CD4-positive, alpha-beta memory T cell (primary cell): ENCODE measurements around the gene FNDC10. TPM values are rescaled to one million over a fixed set of nuclear protein-coding genes. Genes with fewer than 3 reads are reported as not detected.
A peak's percentile ranks its signal among the peaks of the same experiment; 100 is the strongest.
"Not testable (repeated sequence)": the region's sequence is repeated elsewhere in the genome, so short reads cannot be mapped to it uniquely, and the experiment has no call there.

Experiments used
- CTCF ChIA-PET: fragments of 350-600 bp; sonication (Branson Sonifier 250); formaldehyde crosslinking; loops from one replicate; lab custom pipeline; 2021; ENCODE audit warnings: inconsistent platforms; ENCODE audit not compliant: partially characterized antibody; lab: Charles Lee
- POLR2A ChIA-PET: fragments of 350-600 bp; sonication (Branson Sonifier 250); formaldehyde crosslinking; loops from one replicate; lab custom pipeline; 2021; ENCODE audit not compliant: partially characterized antibody; lab: Charles Lee
- DNase-seq, 5 donors: peaks; one replicate each; pipeline versions ENCODE4 v3.0.0 to v3.0.0-alpha.2; 2020 to 2022; ENCODE audit warnings: mixed read lengths in 1 of 5
- H3K27ac ChIP-seq: one replicate; pipeline ENCODE4 v1.7.0; 2013; ENCODE audit warnings: low read depth, low read length
- H3K27me3 ChIP-seq: 2 replicates; pipeline ENCODE4 v1.7.0; 2013; ENCODE audit warnings: mild to moderate bottlenecking, low read length, moderate library complexity; ENCODE audit not compliant: insufficient read depth
- H3K36me3 ChIP-seq: 2 replicates; pipeline ENCODE4 v1.7.0; 2013; ENCODE audit warnings: mild to moderate bottlenecking, low read length, moderate library complexity; ENCODE audit not compliant: insufficient read depth
- H3K4me1 ChIP-seq: 2 replicates; pipeline ENCODE4 v1.7.0; 2013; ENCODE audit warnings: mild to moderate bottlenecking, low read length, moderate library complexity; ENCODE audit not compliant: insufficient read depth
- H3K4me3 ChIP-seq, 2 donors: one replicate each; pipeline ENCODE4 v1.7.0; 2013; ENCODE audit warnings: low read length in 2 of 2, mild to moderate bottlenecking in 1 of 2
- H3K9me3 ChIP-seq, 2 donors: one replicate each; pipeline ENCODE4 v1.7.0; 2013; ENCODE audit warnings: low read length in 2 of 2, control low read depth in 1 of 2; ENCODE audit not compliant: control insufficient read depth in 1 of 2
- H3K27ac Mint-ChIP-seq, 7 donors: one replicate each; pipeline ENCODE4 v1.8.0; 2020 to 2021; ENCODE audit warnings: mixed read lengths in 7 of 7, mild to moderate bottlenecking in 6 of 7, inconsistent platforms in 3 of 7, moderate library complexity in 3 of 7
- H3K27me3 Mint-ChIP-seq, 2 donors: one replicate each; pipeline ENCODE4 v1.8.0; 2020 to 2021; ENCODE audit warnings: mixed read lengths in 2 of 2
- H3K36me3 Mint-ChIP-seq, 2 donors: one replicate each; pipeline ENCODE4 v1.8.0; 2020 to 2021; ENCODE audit warnings: mixed read lengths in 2 of 2, inconsistent platforms in 1 of 2, mild to moderate bottlenecking in 1 of 2
- H3K4me1 Mint-ChIP-seq, 4 donors: one replicate each; pipeline ENCODE4 v1.8.0; 2020 to 2021; ENCODE audit warnings: mixed read lengths in 4 of 4, mild to moderate bottlenecking in 1 of 4
- H3K4me3 Mint-ChIP-seq, 8 donors: one replicate each; pipeline ENCODE4 v1.8.0; 2020 to 2021; ENCODE audit warnings: mixed read lengths in 8 of 8, mild to moderate bottlenecking in 7 of 8, moderate library complexity in 6 of 8, inconsistent platforms in 3 of 8
- H3K9me3 Mint-ChIP-seq, 8 donors: one replicate each; pipeline ENCODE4 v1.8.0; 2020 to 2021; ENCODE audit warnings: mixed read lengths in 8 of 8, mild to moderate bottlenecking in 5 of 8, inconsistent platforms in 3 of 8, moderate library complexity in 1 of 8
- intact Hi-C: fragments of 100-400 bp; cut with micrococcal nuclease; formaldehyde crosslinking; loops from one replicate; pipeline ENCODE4 v1.15.1; 2023
- polyA plus RNA-seq, 2 donors: library from polyadenylated mRNA; unstranded; fragments of 300-500 nt; fragmentation: Illumina TruSeq; gene quantifications; one replicate each; pipeline ENCODE4 v1.2.3, GENCODE V29; 2021
- total RNA-seq, 2 experiments: library from RNA; stranded (reverse); gene quantifications; one replicate each; pipeline ENCODE4 v1.2.3, GENCODE V29; 2021

Gene FNDC10
- total and polyA plus RNA-seq, 4 experiments from 2014 or later: 0.72 to 2.9 (median 2.0) TPM

DNA sequence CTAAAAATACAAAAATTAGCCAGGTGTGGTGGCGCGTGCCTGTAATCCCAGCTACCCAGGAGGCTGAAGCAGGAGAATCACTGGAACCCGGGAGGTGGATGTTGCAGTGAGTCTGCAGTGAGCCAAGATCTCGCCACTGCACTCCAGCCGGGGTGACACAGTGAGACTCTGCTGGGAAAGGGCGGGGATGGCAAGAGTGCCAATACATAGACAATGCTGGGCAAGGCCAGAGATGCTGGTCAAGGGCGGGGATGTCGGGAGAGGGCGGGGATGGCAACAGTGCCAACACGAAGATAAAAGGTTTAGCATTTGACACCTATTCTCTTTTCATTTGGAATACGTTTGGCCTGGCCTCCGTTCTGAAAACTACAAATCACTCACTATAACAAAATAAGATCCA is 36.2 kb downstream of the FNDC10 start:
- CTCF ChIA-PET: no interaction called here
- peaks cover 28 to 54% of the 10 kb centered on the region in 2 donors for H3K36me3 Mint-ChIP-seq

DNA sequence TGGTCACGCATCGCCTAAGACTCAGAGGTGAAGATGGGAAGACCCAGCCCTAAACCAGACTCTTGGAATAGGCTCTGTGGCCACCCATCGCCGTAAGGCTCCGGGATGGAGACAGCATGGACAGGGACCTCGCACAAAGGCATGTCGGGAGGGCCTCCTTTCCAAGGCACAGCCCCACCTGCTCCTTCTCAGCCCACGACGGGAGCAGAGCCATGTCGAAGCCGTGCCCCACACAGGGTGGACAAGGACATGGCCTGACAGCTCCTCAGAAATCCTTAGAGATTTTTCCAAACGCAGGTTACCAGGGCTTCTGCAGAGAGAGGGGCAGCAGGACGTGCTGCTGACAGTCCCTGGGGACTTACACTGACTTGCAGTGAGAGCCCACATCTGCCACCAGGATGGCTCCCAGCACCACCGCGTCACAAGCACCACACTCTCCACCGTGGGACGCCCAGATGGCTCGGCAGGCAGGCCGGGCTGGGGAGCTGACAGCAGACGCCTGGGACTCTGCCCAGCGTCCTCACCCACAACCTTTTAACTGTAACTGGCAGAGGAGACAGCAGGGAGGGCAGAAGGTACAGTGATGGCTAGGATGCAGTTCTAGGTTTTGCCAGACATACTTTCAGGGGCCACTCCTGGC is 37.3 kb downstream of the FNDC10 start:
- intact Hi-C loops: no loop called here
- no peak overlapping the region for H3K27ac ChIP-seq
- no peak overlapping the region for H3K27ac Mint-ChIP-seq
- ChIA-PET CTCF (no interaction called here), POLR2A (no interaction called here)
- H3K4me1 Mint-ChIP-seq: peaks cover 11 to 39% (median 22%) of the 10 kb centered on the region in 4 donors
- H3K4me3 ChIP-seq: no peak overlapping the region
- no peak overlapping the region for H3K4me3 Mint-ChIP-seq
- no peaks in the 10 kb centered on the region for H3K9me3 Mint-ChIP-seq
- H3K36me3 Mint-ChIP-seq: peaks cover 28 to 54% of the 10 kb centered on the region in 2 donors
- H3K27me3 Mint-ChIP-seq: no peaks in the 10 kb centered on the region
- peaks cover 27% of the 10 kb centered on the region for H3K36me3 ChIP-seq
- H3K4me1 ChIP-seq: peaks cover 10% of the 10 kb centered on the region
- H3K27me3 ChIP-seq: no peaks in the 10 kb centered on the region
- H3K9me3 ChIP-seq: no peaks in the 10 kb centered on the region
- no peak for DNase-seq

More for the DNA sequence above, 36.2 kb downstream of the FNDC10 start:
- Histone ChIP-seq H3K27me3 (no peaks in the 10 kb centered on the region), H3K36me3 (peaks cover 27% of the 10 kb centered on the region), H3K4me1 (peaks cover 19% of the 10 kb centered on the region), H3K9me3 (no peaks in the 10 kb centered on the region), H3K4me3 (no peak overlapping the region), H3K27ac (no peak overlapping the region)
- intact Hi-C loops: no loop called here
- H3K4me3 Mint-ChIP-seq: no peak overlapping the region
- H3K4me1 Mint-ChIP-seq: peaks cover 13 to 39% (median 25%) of the 10 kb centered on the region in 4 donors
- no peaks in the 10 kb centered on the region for H3K9me3 Mint-ChIP-seq
- POLR2A ChIA-PET: no interaction called here
- DNase-seq: no peak
- no peaks in the 10 kb centered on the region for H3K27me3 Mint-ChIP-seq
- peak overlapping the region in 1 of 7 donors; percentile 37 for H3K27ac Mint-ChIP-seq

DNA sequence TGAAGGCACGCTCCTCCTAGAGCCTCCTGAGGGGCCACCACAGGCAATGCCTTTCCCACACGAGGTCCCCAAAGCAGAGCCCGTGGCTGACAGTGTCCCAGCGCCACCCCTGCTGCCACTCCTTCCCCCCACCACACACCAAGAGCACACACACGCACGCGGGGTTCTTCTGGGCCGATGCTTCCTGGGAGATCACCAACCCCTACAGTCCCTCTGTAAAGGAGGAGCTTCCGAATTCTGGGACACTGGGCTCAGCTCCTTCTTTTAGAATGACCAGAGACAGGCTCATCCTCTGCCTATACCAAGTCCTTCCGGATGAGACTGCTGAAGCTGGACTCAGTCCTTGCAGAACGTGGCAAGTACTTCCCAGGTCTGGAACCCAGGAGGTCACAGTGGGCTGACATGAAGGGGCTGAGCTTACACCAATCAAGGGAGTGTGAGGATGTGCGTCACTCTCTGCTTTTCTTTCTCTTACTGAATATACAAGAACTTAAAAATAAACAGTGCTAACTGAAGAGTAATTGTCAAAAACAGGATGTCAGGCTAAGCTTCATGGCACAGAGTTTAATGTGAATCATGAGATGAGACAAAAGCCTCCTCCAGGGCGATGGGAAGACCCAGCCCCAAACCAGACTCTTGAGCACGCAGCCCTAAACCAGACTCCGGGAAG is 38.0 kb downstream of the FNDC10 start:
- intact Hi-C loops: no loop called here
- Mint-ChIP-seq H3K27me3 (no peaks in the 10 kb centered on the region), H3K4me1 (peaks cover 5 to 32% (median 16%) of the 10 kb centered on the region in 4 donors), H3K27ac (peak overlapping the region in 2 of 7 donors; percentile 19 to 83), H3K4me3 (no peak overlapping the region), H3K36me3 (peaks cover 25 to 48% of the 10 kb centered on the region in 2 donors), H3K9me3 (no peaks in the 10 kb centered on the region)
- Histone ChIP-seq H3K9me3 (no peaks in the 10 kb centered on the region), H3K27me3 (no peaks in the 10 kb centered on the region), H3K27ac (no peak overlapping the region), H3K4me1 (peaks cover 2% of the 10 kb centered on the region), H3K36me3 (peaks cover 27% of the 10 kb centered on the region), H3K4me3 (no peak overlapping the region)
- ChIA-PET POLR2A (interaction anchor here (1.0 kb wide), 1 partner anchor 9 kb away, joined by 3 read pairs; no protein-coding TSS in a partner anchor), CTCF (no interaction called here)
- DNase-seq: peak in 1 of 5 donors; percentile 9

DNA sequence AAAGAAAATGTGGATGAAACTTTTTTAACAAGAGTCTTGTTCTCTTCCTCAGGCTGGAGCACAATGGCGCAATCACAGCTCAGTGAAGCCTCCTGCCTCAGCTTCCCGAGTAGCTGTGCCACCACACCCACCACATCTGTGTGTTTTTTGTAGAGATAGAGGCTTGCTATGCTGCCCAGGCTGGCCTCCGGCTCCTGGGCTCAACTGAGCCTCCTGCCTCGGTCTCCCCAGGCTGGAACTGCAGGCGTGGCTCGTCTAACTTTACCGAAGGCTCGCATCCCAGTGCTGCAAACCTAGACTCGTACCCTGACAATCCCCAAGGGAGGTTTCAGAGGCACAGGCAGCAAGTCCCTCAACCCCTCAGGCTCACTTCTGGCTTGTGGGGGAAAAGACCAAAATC is 39.8 kb downstream of the FNDC10 start:
- no peaks in the 10 kb centered on the region for H3K27me3 ChIP-seq
- Mint-ChIP-seq H3K4me3 (no peak overlapping the region), H3K4me1 (peaks cover 4 to 23% (median 8%) of the 10 kb centered on the region in 4 donors), H3K27ac (peak overlapping the region in 2 of 7 donors; percentile 51 to 53), H3K9me3 (no peaks in the 10 kb centered on the region), H3K36me3 (peaks cover 25 to 38% of the 10 kb centered on the region in 2 donors), H3K27me3 (no peaks in the 10 kb centered on the region)
- ChIA-PET CTCF (no interaction called here), POLR2A (no interaction called here)
- peaks cover 27% of the 10 kb centered on the region for H3K36me3 ChIP-seq
- no peaks in the 10 kb centered on the region for H3K4me1 ChIP-seq
- H3K27ac ChIP-seq: no peak overlapping the region
- H3K4me3 ChIP-seq: no peak overlapping the region
- intact Hi-C loops: no loop called here
- peak in 1 of 5 donors; percentile 2 for DNase-seq
- no peaks in the 10 kb centered on the region for H3K9me3 ChIP-seq

DNA sequence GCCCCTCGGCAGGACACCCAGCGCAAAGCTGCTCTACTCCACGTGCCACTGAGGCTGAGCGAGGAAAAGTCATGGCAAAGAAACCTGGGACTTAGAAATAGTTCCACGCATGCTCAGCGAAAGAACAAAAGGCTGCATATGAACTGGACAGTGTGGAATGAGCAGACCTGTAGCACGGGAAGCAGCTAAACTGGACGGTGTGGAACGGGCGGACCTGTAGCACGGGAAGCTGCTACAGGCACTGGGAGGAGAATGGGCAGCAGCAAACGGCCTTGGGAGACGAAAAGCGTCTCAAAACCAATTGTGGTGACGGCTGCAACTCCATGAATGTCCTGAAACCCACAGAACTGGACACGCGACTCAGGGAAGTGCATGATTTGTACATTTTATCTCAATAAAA is 40.9 kb downstream of the FNDC10 start:
- ChIA-PET POLR2A (interaction anchor here (0.6 to 1.6 kb wide), 2 partner anchors 10 to 11 kb away, joined by 3 to 4 read pairs; no protein-coding TSS in a partner anchor), CTCF (no interaction called here)
- Histone ChIP-seq H3K27ac (no peak overlapping the region), H3K27me3 (no peaks in the 10 kb centered on the region), H3K36me3 (peaks cover 19% of the 10 kb centered on the region), H3K9me3 (no peaks in the 10 kb centered on the region), H3K4me3 (no peak overlapping the region), H3K4me1 (no peaks in the 10 kb centered on the region)
- H3K4me3 Mint-ChIP-seq: no peak overlapping the region
- peaks cover 0 to 14% (median 5%) of the 10 kb centered on the region in 4 donors for H3K4me1 Mint-ChIP-seq
- peak in 1 of 5 donors; percentile 13 for DNase-seq
- intact Hi-C loops: no loop called here
- peaks cover 16 to 27% of the 10 kb centered on the region in 2 donors for H3K36me3 Mint-ChIP-seq
- H3K27ac Mint-ChIP-seq: peak overlapping the region in 4 of 7 donors; percentile 18 to 58 (median 50)
- peaks cover 0 to under 1% (median 0%) of the 10 kb centered on the region in 8 donors for H3K9me3 Mint-ChIP-seq
- H3K27me3 Mint-ChIP-seq: no peaks in the 10 kb centered on the region

DNA sequence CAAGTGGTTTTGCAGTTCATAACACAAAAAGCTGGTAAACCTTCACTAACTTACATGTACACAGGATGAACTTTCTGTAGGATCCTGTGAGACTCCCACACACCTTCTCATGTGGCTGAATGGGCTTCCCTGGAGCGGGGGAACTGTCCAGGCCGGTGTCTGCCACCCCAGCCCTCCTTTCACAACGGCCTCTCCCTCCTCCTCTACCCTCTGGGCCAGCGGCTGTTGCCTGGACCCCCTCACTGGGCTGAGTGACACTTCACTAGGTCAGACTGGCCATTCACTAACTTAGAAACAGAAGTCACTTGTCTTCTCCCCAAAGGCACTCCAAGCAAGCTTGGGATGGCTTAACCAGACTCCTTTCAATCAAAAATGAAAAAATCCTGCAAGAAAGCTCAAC is 41.3 kb downstream of the FNDC10 start:
- Mint-ChIP-seq H3K4me1 (peaks cover 0 to 10% (median 6%) of the 10 kb centered on the region in 4 donors), H3K4me3 (no peak overlapping the region), H3K36me3 (peaks cover 11 to 22% of the 10 kb centered on the region in 2 donors), H3K27ac (peak overlapping the region in 5 of 7 donors; percentile 3 to 47 (median 18)), H3K27me3 (no peaks in the 10 kb centered on the region), H3K9me3 (peaks cover 0 to 3% (median 0%) of the 10 kb centered on the region in 8 donors)
- Histone ChIP-seq H3K4me3 (no peak overlapping the region), H3K36me3 (peaks cover 16% of the 10 kb centered on the region), H3K27me3 (no peaks in the 10 kb centered on the region), H3K9me3 (no peaks in the 10 kb centered on the region), H3K27ac (no peak overlapping the region), H3K4me1 (no peaks in the 10 kb centered on the region)
- POLR2A ChIA-PET: interaction anchor here (0.6 to 1.6 kb wide), 3 partner anchors 9 to 56 kb away, joined by 3 to 4 read pairs (median 4); partner anchors contain the start of gene MIB2
- CTCF ChIA-PET: interaction anchor here (0.9 kb wide), 1 partner anchor 109 kb away, joined by 3 read pairs; no protein-coding TSS in a partner anchor
- no peak for DNase-seq
- intact Hi-C loops: no loop called here

DNA sequence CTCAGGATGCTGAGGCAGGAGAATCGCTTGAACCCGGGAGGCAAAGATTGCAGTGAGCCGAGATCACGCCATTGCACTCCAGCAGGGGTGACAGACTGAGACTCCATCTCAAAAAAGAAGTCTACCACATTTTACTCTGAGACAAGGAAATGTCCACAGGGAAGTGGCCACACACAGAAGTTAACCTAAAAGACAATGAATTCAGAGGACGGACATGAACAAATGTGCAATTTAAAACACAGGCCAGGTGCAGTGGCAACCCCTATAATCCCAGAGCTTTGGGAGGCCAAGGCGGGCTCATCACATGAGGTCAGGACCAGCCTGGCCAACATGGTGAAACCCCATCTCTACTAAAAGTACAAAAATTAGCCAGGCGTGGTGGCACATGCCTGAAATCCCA is 42.2 kb downstream of the FNDC10 start:
- CTCF ChIA-PET, H3K9me3 ChIP-seq, H3K4me1 ChIP-seq, DNase-seq, H3K27me3 Mint-ChIP-seq, H3K4me3 Mint-ChIP-seq, H3K4me1 Mint-ChIP-seq, H3K27ac ChIP-seq, H3K27me3 ChIP-seq, intact Hi-C loops, H3K4me3 ChIP-seq, H3K9me3 Mint-ChIP-seq: not testable (repeated sequence)
- H3K27ac Mint-ChIP-seq: peak overlapping the region in 1 of 7 donors; percentile 41
- POLR2A ChIA-PET: interaction anchor here (1.0 to 1.1 kb wide), 2 partner anchors 57 to 63 kb away, joined by 3 to 4 read pairs; partner anchors contain the start of gene MIB2
- peaks cover 11 to 15% of the 10 kb centered on the region in 2 donors for H3K36me3 Mint-ChIP-seq
- H3K36me3 ChIP-seq: peaks cover 10% of the 10 kb centered on the region
